GM06990 (cell line): ENCODE results near the gene GMPR2.
A peak's percentile ranks its signal among the peaks of the same experiment; 100 is the strongest.
"Not testable (repeated sequence)": the region's sequence is repeated elsewhere in the genome, so short reads cannot be mapped to it uniquely, and the experiment has no call there.

Experiments used
- DNase-seq: peaks from one replicate; pipeline ENCODE4 v3.0.0-alpha.2; 2011; ENCODE audit not compliant: insufficient read length; ENCODE audit errors: extremely low read depth
- H3K27me3 ChIP-seq: replicated peaks from 2 replicates; pipeline ENCODE4 v1.6.0; 2011; ENCODE audit warnings: low read length; ENCODE audit not compliant: control insufficient read depth, insufficient read depth
- H3K36me3 ChIP-seq: 2 replicates; pipeline ENCODE4 v1.5.1; 2011; ENCODE audit warnings: low read length; ENCODE audit not compliant: control insufficient read depth, insufficient read depth
- H3K4me3 ChIP-seq: replicated peaks from 2 replicates; pipeline ENCODE4 v1.5.1; 2011; ENCODE audit warnings: low read depth, mild to moderate bottlenecking, control low read depth, low read length
- CTCF ChIP-seq: IDR thresholded peaks from 2 replicates; pipeline ENCODE4 v1.5.1; 2011; ENCODE audit warnings: low read length, control low read depth, mild to moderate bottlenecking, inconsistent platforms; ENCODE audit not compliant: insufficient read depth, poor library complexity, severe bottlenecking

GMPR2 gene

GRCh38 chr14:24196071-24197055 is 36.4 kb upstream of the GMPR2 start:
- peaks cover 7% of the 10 kb centered on the region for H3K36me3 ChIP-seq
- no peak for TF ChIP-seq CTCF
- H3K27me3 ChIP-seq: no peaks in the 10 kb centered on the region
- H3K4me3 ChIP-seq: peak overlapping the region; percentile 97
- no peak for DNase-seq

- no peak for DNase-seq
- TF ChIP-seq CTCF: no peak
- Histone ChIP-seq H3K36me3 (peaks cover 8% of the 10 kb centered on the region), H3K27me3 (no peaks in the 10 kb centered on the region), H3K4me3 (peak overlapping the region; percentile 97)
These were observed 35.7 kb upstream of the GMPR2 start for GRCh38 chr14:24197056-24197450.

GRCh38 chr14:24198814-24199524 is 33.8 kb upstream of the GMPR2 start:
- Histone ChIP-seq H3K36me3 (peaks cover 10% of the 10 kb centered on the region), H3K27me3 (no peaks in the 10 kb centered on the region), H3K4me3 (no peak overlapping the region)
- DNase-seq: no peak
- no peak for TF ChIP-seq CTCF

GRCh38 chr14:24202538-24202937 is 30.2 kb upstream of the GMPR2 start:
- not testable (repeated sequence) for H3K27me3 ChIP-seq, DNase-seq, H3K4me3 ChIP-seq
- peaks cover 24% of the 10 kb centered on the region for H3K36me3 ChIP-seq

GRCh38 chr14:24203249-24203886 is 29.4 kb upstream of the GMPR2 start:
- H3K4me3 ChIP-seq, H3K27me3 ChIP-seq, DNase-seq: not testable (repeated sequence)
- peaks cover 28% of the 10 kb centered on the region for H3K36me3 ChIP-seq

- Histone ChIP-seq H3K36me3 (peaks cover 29% of the 10 kb centered on the region), H3K4me3 (no peak overlapping the region), H3K27me3 (no peaks in the 10 kb centered on the region)
- no peak for DNase-seq
- no peak for TF ChIP-seq CTCF
These were observed 28.3 kb upstream of the GMPR2 start for GRCh38 chr14:24204163-24205146.
